Effector memory CD4-positive, alpha-beta T cell (primary cell): ENCODE data around the gene CAPNS1.

Experiments used
- DNase-seq, 3 donors: peaks; one replicate each; pipeline ENCODE4 v3.0.0-alpha.2; 2020
- H3K27ac ChIP-seq: 2 replicates; pipeline ENCODE4 v1.7.0; 2013; ENCODE audit warnings: mild to moderate bottlenecking, low read length, moderate library complexity; ENCODE audit not compliant: insufficient read depth, poor library complexity, severe bottlenecking
- H3K27me3 ChIP-seq: replicated peaks from 2 replicates; pipeline ENCODE4 v1.7.0; 2013; ENCODE audit warnings: mild to moderate bottlenecking, low read length; ENCODE audit not compliant: insufficient read depth, control insufficient read depth, poor library complexity, severe bottlenecking
- H3K36me3 ChIP-seq: 2 replicates; pipeline ENCODE4 v1.7.0; 2013; ENCODE audit warnings: mild to moderate bottlenecking, low read length, moderate library complexity; ENCODE audit not compliant: control insufficient read depth, insufficient read depth
- H3K4me1 ChIP-seq: 2 replicates; pipeline ENCODE4 v1.7.0; 2013; ENCODE audit warnings: low read length, mild to moderate bottlenecking; ENCODE audit not compliant: control insufficient read depth, insufficient read depth, poor library complexity, severe bottlenecking
- H3K4me3 ChIP-seq: 2 replicates; pipeline ENCODE4 v1.7.0; 2013; ENCODE audit warnings: low read length, low read depth, mild to moderate bottlenecking; ENCODE audit not compliant: insufficient read depth, poor library complexity, severe bottlenecking
- H3K9me3 ChIP-seq: 2 replicates; pipeline ENCODE4 v1.7.0; 2013; ENCODE audit warnings: mild to moderate bottlenecking, low read length, moderate library complexity; ENCODE audit not compliant: control insufficient read depth

The CAPNS1 gene

GRCh38 chr19:36113894-36114720 is 25.8 kb upstream of the CAPNS1 start:
- peak in 1 of 3 donors; percentile 8 for DNase-seq
- peaks cover 37% of the 10 kb centered on the region for H3K36me3 ChIP-seq

GRCh38 chr19:36114721-36115452 is 25.0 kb upstream of the CAPNS1 start, which contains the start of gene POLR2I:
TSS of gene POLR2I (minus strand) at chr19:36114875. CDS start at chr19:36114856, 19 bp downstream.
- Histone ChIP-seq H3K27me3 (no peaks in the 10 kb centered on the region), H3K36me3 (peaks cover 42% of the 10 kb centered on the region), H3K4me3 (peak within 1 kb of the TSS; percentile 80), H3K9me3 (no peaks in the 10 kb centered on the region), H3K27ac (peak within 1 kb of the TSS; percentile 82), H3K4me1 (peaks cover 20% of the 10 kb centered on the region)
- DNase-seq, result peak; percentile 99

More at GRCh38 chr19:36113894-36114720, 25.8 kb upstream of the CAPNS1 start:
- no peaks in the 10 kb centered on the region for H3K27me3 ChIP-seq
- no peaks in the 10 kb centered on the region for H3K9me3 ChIP-seq
- H3K4me1 ChIP-seq, result peaks cover 20% of the 10 kb centered on the region
- H3K27ac ChIP-seq, result peak overlapping the region; percentile 82
- peak overlapping the region; percentile 80 for H3K4me3 ChIP-seq

GRCh38 chr19:36115453-36116343 is 24.2 kb upstream of the CAPNS1 start, which contains the start of gene TBCB:
TSS of gene TBCB (plus strand) at chr19:36115468. CDS start at chr19:36115561, 93 bp downstream.
- Histone ChIP-seq H3K4me1 (peaks cover 20% of the 10 kb centered on the region), H3K4me3 (peak within 1 kb of the TSS; percentile 80), H3K27me3 (no peaks in the 10 kb centered on the region), H3K36me3 (peaks cover 50% of the 10 kb centered on the region), H3K27ac (peak within 1 kb of the TSS; percentile 82), H3K9me3 (no peaks in the 10 kb centered on the region)
- peak in 2 of 3 donors; percentile 87 to 89 for DNase-seq

- H3K4me1 ChIP-seq, result peaks cover 20% of the 10 kb centered on the region
- H3K9me3 ChIP-seq, result no peaks in the 10 kb centered on the region
- DNase-seq, result no peak
- peak overlapping the region; percentile 65 for H3K4me3 ChIP-seq
- H3K36me3 ChIP-seq, result peaks cover 50% of the 10 kb centered on the region
- no peaks in the 10 kb centered on the region for H3K27me3 ChIP-seq
- peak overlapping the region; percentile 82 for H3K27ac ChIP-seq
Observed at GRCh38 chr19:36116344-36116637, 23.6 kb upstream of the CAPNS1 start.

- H3K36me3 ChIP-seq, result peaks cover 59% of the 10 kb centered on the region
- H3K4me3 ChIP-seq, result no peak overlapping the region
- peaks cover 11% of the 10 kb centered on the region for H3K4me1 ChIP-seq
- no peak for DNase-seq
- H3K27ac ChIP-seq, result no peak overlapping the region
- no peaks in the 10 kb centered on the region for H3K27me3 ChIP-seq
- H3K9me3 ChIP-seq, result no peaks in the 10 kb centered on the region
Observed at GRCh38 chr19:36120092-36120983, 19.5 kb upstream of the CAPNS1 start.

- H3K9me3 ChIP-seq, result no peaks in the 10 kb centered on the region
- H3K4me3 ChIP-seq, result no peak overlapping the region
- no peaks in the 10 kb centered on the region for H3K27me3 ChIP-seq
- H3K4me1 ChIP-seq, result peaks cover 6% of the 10 kb centered on the region
- peaks cover 65% of the 10 kb centered on the region for H3K36me3 ChIP-seq
- DNase-seq, result no peak
- H3K27ac ChIP-seq, result no peak overlapping the region
Observed at GRCh38 chr19:36120984-36121358, 18.9 kb upstream of the CAPNS1 start.

GRCh38 chr19:36121486-36122124 is 18.3 kb upstream of the CAPNS1 start:
- no peak overlapping the region for H3K4me3 ChIP-seq
- H3K9me3 ChIP-seq, result no peaks in the 10 kb centered on the region
- no peaks in the 10 kb centered on the region for H3K27me3 ChIP-seq
- H3K36me3 ChIP-seq, result peaks cover 65% of the 10 kb centered on the region
- H3K27ac ChIP-seq, result no peak overlapping the region
- no peaks in the 10 kb centered on the region for H3K4me1 ChIP-seq
- no peak for DNase-seq

- no peak overlapping the region for H3K27ac ChIP-seq
Observed at GRCh38 chr19:36125557-36125956, 14.3 kb upstream of the CAPNS1 start.

GRCh38 chr19:36128392-36128736 is 11.5 kb upstream of the CAPNS1 start:
- H3K27ac ChIP-seq, result peak overlapping the region; percentile 66
- H3K36me3 ChIP-seq, result peaks cover 19% of the 10 kb centered on the region

More at GRCh38 chr19:36125557-36125956, 14.3 kb upstream of the CAPNS1 start:
- H3K36me3 ChIP-seq, result peaks cover 37% of the 10 kb centered on the region
- no peaks in the 10 kb centered on the region for H3K9me3 ChIP-seq
- DNase-seq, result no peak
- no peaks in the 10 kb centered on the region for H3K27me3 ChIP-seq
- H3K4me3 ChIP-seq, result no peak overlapping the region
- no peaks in the 10 kb centered on the region for H3K4me1 ChIP-seq

More at GRCh38 chr19:36128392-36128736, 11.5 kb upstream of the CAPNS1 start:
- Histone ChIP-seq H3K9me3 (no peaks in the 10 kb centered on the region), H3K4me3 (peak overlapping the region; percentile 57), H3K4me1 (no peaks in the 10 kb centered on the region), H3K27me3 (no peaks in the 10 kb centered on the region)
- DNase-seq, result no peak
